NK-92 treated with Interleukin-12 subunit alpha and Interleukin-12 subunit beta, amount 100 ng/mL, for 24 hours (cell line): Measurements from ENCODE around the gene TUBA3E.
A peak's percentile ranks its signal among the peaks of the same experiment; 100 is the strongest.
"Not testable (repeated sequence)": the region's sequence is repeated elsewhere in the genome, so short reads cannot be mapped to it uniquely, and the experiment has no call there.

ENCODE experiments used
- DNase-seq: peaks from one replicate; lab custom pipeline; 2025; lab: John Stamatoyannopoulos, UW

Gene TUBA3E

DNA sequence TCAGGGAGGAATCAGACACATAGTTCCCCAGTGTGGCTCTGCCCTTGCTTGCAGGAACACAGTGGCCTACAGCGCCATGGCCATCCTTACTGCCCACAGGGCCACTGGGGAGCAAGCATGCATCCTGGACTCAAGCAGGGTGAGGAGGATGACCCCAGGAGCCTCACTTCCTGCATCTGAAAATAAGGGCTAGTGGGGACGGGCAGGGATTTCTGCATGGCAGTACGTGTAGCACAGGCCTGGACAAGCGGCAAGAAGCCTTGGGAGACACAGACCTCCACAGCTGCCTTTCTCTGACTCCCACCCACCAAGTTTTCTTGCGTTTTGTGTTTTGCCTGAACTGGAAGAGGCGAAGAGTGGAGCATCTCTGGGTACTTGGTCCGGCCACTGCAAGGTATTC, 35.8 kb downstream of the TUBA3E start:
- DNase-seq, result not testable (repeated sequence)

DNA sequence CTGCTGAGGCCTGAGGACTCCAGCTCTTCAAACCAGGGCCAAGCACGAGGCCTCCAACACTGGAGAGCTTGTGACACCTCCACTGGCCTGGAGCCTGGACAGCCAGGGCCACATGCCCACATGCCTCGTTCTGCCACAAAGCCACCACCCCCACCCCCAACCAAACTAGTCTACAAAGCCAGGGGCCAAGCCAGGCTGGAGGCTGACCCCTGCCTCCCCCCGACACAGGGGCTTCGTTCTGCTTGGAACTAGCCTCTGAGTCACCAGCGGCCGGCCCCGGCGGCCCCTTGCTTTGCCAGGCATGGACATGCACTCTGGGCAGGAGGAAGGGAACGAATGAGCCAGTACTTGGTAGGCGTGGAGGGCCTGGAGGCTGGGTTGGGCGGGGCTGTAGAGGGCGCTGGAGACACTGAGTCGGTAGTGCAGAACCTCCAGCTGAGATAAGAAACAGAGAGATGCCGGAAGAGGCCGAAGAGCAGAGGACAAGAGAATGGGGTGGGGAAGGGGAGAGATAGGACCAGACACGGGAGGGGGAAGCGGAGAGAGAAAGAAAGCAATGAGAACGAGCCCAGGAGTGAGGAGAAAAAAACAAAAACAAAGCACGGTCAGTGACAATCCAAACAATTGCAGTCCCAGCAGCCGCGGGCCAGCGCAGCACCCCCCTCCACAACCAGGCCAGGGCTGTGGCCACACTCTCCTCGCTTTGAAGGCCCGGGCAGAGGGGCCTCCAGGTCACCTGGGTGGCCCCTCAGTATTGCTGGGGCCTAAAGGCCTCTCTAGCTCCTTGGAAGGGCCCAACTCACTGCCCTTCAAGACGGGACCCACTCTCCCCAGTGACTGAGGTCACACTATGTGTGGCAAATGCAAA, 37.2 kb downstream of the TUBA3E start:
- DNase-seq, result not testable (repeated sequence)

DNA sequence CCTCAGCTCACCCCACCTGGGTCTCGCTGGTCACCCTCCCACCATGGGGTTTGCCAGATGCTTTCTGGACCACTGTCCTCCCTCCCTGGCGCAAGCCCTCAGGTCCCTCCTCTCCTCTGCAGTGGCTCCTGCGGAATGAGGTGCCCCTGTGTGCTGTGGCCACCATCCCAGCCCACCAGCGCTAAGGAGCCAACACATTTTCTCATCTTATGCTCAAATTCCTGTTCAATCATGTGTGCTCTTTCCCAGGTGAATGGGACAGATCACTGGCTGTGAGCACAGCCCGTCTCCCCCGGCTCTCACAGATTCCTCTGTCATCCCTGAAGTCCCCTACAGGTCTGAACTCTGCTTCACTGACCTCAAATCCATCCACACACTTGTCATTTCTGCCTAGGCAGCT, 38.1 kb downstream of the TUBA3E start:
- no peak for DNase-seq

DNA sequence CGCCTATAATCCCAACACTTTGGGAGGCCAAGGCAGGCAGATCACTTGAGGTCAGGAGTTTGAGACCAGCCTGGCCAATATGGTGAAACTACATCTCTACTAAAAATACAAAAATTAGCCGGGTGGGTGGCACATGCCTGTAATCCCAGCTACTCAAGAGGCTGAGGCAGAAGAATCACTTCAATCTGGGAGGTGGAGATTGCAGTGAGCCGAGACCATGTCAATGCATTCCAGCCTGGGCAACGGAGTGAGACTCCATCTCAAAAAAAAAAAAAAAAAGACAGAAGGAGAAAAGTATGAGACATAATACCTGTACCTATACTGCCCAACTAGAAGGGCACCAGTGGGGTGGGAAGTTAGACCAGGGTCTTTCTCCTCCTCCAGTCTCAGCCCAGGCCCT, 38.9 kb downstream of the TUBA3E start:
- DNase-seq, result not testable (repeated sequence)

DNA sequence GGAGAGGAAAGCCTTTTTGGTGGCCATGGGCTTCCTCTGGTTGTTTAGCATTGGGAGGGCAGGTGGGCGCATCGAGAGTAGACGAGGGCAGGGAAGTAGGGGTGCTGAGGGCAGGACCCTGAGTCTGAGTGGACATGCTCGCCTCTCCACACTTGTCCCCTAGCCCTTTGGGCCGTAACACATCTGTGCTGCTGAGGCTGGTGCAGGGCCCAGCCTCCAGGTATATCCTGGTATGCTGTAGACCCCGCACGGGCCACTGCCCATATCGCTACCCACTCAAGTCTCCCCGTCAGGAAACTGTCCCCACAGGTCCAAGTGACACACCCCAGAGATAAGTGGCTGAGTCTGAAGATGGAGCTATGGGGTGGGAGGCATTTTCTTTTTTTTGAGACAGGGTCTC, 39.6 kb downstream of the TUBA3E start:
- no peak for DNase-seq

DNA sequence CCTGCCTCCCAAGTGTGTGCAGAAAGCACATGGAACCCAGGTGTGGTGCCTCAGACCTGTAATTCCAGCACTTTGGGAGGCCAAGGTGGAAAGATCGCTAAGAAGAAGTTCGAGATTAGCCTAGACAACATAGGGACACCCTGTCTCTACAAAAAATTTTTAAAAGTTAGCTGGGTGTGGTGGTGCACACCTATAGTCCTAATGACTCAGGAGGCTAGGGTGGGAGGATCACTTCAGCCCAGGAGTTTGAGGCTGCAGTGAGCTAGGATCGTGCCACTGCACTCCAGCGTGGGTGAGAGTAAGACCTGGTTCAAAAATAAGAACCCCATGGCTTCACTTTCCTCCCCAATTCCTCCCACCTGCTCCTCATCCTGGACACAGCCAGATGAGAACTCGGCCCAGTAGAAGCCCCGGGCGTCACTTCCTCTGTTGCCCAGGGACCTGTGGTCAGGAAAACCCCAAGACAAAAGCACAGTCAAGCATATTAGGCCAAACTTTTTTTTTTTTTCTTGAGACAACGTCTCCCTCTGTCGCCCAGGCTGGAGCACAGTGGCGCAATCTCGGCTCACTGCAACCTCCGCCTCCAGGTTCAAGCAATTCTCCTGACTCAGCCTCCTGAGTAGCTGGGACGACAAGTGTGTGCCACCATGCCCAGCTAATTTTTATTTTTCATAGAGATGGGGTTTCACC, 40.3 kb downstream of the TUBA3E start:
- not testable (repeated sequence) for DNase-seq

DNA sequence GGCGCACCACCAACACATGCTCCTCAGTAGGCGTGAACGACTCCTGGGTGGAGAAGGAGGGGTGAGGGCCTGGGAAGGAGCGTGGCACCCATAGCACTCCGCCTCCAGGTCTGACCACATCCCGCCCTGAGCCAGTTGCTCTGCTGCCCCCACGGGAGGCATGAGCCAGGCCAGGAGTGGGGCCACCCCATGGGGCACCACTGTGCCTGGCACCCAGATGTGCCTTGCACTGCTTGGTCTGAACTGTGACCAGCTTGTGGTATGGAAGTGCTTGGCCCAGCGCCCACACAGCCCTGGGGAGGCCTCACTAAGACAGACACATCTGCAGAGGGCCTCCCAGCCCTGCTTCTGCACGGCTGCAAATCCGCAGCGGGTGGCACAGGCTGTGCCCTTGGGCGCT, 40.9 kb downstream of the TUBA3E start:
- not testable (repeated sequence) for DNase-seq

DNA sequence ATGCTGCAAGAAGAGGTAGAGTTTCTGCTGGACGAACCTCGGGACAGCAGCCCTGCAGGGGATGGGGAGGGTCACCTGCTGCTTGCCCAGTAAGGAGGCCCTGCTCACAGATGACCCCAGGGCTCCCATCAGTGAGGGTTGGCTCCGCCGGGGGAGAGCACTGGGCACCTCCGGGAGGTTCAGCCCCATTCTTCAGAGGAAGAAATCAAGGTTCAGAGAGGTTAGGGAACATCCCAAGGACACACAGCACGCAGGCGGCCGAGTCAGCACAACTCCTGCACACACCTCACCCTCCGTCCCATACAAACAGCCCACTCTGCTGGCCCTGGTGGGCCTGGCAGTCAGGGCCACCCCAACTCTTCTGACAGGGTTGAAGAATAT, 41.6 kb downstream of the TUBA3E start:
- no peak for DNase-seq

DNA sequence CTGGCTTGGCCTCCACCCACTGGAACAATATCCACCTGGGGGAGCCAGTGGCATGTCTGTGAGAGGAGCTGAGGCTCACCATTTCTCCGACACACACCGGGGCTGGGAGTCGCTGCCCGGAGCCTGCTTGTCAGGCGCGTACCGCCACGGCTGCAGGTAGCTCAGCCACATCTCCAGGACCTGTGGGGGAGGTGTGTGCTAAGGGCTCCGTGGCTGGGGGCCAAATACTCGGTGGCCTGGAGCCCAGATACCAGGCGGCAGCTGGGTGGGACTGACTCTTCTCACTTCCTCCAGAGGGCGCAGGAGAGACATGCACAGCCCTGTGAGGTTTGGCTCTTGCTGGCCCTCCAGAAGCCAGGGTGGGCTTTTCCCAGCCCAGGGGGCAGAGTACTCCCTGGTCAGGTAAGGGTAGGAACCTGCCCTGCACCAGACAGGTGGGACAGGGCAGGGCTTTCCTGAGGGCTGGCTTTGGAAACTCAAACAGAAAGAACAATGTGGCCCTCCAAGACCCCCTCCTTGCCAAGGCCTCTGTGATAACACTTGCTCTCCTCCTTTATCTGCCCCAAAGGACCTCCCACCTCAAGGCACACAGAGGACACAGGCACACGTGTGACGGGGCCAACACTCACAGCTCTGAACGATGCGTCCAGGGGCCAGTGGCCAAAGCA, 42.1 kb downstream of the TUBA3E start:
- peak; percentile 18 for DNase-seq

DNA sequence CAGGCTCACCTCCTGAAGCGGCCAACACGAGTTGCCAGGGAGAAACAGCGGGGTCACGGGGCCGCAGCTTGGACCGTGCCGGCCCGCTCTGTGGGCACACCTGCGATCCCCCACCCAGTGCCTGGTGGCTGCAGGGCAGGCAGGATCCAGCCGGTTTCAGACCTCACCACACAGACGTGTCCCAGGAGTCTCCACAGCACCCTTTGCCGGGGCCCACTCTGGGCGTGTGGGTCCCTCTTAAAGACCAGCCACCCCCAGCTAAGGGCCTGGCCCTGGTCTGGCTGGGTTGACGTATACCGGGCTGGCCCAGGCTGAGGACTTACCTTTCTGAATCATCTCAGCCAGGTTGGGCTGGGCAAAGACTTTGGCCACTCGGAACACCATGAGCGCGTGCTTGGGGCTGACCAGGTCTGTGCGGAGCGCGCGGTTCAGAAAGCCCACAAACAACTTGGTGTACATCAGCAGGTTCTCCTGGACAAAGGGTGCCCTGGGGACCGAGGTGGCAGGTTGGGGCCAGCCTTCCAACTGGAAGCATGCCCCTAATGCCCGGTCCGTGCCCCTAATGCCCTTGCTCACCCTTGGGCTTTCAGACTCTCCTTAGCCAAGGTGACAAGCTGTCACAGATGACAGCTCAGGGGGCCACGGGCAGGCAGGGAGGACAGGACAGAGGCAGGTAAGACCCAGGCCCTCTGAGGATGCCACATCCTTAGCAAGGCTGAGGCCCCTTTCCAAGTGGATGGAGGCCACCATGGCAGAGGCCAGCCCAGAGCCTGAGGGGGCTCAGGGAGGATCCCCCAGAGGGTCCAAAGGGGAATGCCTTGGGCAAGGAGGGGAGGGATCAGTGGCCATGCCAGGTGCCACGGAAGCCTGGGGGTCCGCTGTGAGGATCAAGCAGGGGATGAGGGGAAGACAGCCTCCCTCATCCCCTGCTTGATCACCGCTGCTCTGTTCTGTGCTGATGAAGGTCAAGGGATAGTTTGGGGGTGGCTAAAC, 43.2 kb downstream of the TUBA3E start:
- DNase-seq, result no peak

DNA sequence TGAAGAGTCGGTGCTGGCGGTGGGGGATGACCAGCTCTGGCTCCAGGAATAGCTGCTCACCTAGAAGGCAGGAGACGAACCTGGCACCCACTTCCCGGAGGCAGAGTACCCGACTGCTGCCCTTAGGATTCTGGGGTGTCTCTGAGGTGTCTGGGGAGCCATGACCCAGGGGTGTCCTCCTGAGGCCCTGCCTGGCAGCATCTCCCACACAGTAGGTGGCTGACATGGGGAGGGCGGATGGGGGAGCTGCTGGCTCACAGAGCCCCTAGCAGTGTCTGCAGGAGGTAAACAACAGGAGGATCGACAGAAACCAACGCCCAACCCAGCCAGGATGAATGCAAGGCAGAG, 43.8 kb downstream of the TUBA3E start:
- not testable (repeated sequence) for DNase-seq

DNA sequence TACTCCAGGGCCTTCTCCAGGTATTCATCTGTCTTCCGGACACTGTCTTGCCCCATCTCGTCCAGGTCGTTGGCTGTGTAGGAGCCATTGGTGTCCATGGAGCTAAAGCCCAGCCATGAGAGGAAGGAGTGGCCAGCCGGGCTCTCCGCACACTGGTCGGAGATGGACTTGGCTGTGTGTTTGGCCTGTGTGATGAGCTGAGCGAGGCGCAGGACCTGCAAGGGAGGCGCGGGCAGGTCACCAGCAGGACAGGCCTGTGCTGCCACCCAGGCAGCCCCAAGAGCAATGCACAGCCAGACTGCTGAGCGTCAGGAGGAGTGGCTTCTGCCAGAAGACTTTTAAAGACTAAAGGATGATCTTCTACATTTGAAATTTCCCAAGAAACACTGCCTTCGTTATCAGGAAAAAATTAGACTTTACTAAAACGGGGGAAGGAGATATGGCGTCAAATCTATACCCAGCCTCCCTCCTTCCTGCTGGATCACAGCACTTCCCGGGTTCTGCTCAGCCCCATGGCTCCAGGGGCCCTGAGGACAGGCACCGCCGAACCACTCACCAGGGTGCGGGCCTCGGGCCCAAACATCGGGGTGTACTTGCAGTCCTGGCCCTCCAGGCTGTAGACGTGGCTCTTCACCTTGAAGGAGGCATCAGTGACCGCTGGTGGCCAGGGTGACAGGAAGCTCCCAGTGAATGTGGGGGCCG, 44.4 kb downstream of the TUBA3E start:
- DNase-seq, result not testable (repeated sequence)

DNA sequence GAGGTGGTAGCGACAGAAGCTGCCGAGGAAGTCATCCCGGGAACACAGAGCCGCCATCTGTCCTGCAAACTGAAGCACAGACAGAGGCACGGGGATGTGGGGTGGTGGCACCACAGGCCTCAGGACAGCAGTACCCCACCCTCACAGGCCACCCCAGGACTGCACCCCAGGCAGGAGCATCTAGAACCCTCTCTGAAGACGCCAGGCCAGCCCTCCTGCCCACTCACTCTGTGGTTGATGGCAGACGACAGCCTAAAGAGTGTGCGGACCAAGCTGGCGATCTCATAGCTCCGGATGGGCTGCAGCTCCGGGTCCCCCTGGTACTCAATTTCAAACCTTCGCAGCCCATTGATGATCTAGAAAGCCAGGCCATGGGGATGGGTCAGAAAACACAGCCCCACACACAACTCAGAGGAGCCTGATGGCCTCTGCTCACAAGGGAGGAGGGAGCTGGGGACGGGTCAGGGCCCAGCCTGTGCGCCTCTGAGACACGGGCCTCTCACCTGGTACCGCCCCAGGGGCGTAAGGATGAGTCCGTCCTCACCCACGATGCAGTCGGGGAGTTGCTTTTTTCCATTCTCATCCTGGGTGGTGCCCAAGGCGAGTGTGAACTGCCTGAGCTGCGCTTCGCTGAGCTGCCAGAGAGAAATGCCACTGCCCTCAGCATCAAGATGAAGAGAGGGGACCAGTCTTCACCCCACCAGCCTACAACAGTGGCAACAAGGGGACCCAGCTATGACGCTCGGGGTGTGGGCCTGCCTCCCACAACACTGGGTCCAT, 45.2 kb downstream of the TUBA3E start:
- no peak for DNase-seq

DNA sequence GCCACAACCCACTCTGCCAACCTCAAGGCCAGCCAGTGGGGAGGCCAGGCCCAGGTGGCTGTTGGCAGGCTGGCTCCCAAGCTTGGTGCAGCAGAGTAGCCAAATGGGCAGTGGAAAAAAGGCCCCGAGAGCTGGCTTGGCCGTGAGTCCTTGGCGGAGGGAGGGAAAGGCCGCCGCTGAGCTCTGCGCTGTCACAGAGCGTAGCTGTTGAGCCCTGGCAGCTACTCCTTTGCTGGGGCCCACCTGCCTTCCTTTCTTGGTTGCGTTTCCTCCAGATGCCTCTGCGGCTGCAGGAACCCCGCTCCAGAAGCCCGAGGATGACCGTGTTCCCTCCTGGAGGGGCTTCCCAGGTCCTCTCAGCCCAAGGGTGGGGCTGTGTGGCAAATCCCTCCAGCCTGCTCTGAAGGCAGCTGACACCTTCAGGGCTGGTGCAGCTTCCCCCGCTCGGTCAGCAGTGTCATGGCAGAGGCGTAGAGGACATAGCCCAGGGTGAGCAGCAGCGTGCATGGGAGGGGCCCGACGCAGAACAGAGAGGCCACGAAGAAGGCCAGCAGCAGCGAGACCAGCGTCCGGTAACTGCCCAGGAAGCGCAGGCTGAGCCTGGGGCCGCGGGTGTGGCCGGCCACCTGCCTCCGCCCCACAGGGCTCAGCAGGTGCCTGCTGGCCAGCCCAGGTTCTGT, 46.0 kb downstream of the TUBA3E start:
- not testable (repeated sequence) for DNase-seq

DNA sequence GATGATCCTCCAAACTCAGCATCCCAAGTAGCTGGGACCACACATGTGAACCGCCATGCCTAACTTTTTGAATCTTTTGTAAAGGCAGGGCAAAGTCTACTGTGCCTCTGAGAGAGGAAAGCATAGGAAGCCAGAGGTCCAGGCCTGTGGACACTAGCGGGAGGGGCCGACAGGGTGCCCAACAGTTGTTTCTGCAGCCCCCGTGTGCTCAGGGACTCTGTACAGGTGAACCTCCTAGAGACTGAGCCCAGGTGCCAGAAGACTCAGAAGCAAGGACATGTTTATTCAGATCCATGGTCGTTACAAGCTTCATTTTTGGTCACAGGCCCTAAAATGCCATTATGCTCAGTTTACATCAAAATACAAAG, 47.1 kb downstream of the TUBA3E start:
- DNase-seq, result not testable (repeated sequence)

DNA sequence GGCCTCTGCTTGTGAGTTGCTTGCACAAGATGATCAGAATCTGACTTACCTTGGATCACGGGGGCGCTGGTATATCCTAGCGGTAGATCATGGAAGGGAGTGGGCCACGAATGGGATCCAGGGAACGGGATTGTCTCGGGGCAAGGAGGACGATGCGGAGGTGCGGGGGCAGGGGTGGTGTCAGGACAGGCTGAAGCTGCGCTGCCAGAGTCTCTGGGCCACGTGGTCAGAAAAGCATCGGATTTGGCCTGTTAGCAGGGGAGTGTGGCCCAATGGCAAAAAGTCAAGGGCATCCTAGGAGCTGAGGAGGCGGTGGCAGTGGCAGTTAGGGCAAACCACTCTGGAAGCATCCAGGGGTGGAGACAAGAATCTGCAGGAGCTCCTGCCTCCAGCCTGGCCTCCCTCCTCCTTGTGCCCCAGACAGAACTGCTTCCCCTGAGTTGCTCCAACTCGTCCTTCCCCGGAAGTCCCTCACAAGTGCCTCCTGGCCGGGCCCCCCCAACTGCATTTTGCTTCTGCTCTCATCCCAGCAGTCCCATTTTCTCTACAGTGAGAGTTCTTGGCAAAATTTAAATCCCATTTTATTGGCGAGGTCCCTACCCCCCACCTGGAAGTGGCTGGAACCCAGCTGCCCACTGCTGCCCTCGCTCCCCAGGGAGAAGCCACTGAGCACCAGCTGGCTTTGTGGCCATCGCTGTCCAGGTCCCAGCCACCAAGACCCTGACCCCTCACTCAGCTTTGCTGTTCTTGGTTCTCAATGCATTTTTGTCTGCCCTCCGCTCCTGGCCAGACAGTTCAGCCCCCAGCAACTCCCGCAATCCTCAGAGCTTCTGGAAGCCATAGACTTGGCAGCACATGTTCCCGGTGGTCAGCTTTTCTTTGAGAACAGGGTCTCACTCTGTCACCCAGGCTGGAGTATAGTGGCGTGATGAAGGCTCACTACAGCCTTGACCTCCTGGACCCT, 47.8 kb downstream of the TUBA3E start:
- no peak for DNase-seq

DNA sequence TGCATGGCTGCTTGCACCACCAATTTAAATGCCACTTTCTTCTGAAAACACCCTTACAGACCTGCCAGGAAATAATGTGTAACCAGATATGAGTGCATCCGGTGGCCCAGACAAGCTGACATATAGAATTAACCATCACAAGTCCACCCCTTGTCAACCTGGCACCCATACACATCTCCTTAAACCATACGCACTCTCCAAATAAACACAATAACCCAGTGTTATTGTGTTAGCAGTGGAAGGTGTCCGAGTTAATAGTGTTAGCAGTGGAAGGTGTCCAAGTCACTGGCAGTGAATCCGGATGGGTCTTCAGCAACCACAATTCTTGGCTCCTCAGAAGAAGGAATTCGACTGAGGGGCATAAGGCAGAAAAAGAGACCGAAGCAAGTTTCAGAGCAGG, 49.7 kb downstream of the TUBA3E start:
- DNase-seq, result not testable (repeated sequence)

DNA sequence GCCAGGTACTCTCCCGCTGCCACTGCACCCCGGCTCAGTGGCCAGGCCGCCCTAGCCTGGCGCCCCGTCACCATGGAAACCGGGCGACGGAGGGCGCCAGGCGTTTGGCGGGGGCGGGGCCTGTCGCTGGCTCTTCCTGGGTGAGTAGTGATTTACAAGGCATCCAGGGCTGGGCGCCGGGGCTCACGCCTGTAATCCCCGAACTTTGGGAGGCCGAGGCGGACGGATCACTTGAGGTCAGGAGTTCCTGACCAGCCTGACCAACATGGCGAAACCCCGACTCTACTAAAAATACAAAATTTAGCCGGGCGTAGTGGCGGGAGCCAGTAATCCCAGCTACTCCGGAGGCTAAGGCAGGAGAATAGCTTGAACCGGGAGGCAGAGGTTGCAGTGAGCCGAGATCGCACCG, 53.2 kb downstream of the TUBA3E start, which contains the start of gene CCDC74B:
Gene CCDC74B (minus strand): TSS at position 107 of the 409 bp plus-strand sequence. CDS start 116 bp downstream, outside the sequence.
- not testable (repeated sequence) for DNase-seq
